GM12878 (cell line): ENCODE data around the gene MMD. TPM values are rescaled to one million over a fixed set of nuclear protein-coding genes. Genes with fewer than 3 reads are reported as not detected.

Experiments
- ATAC-seq: fragments of 200-7000 bp; cut with Tn5 transposase; 3 replicates; pipeline ENCODE4 v1.9.1; 2020; ENCODE audit warnings: mild to moderate bottlenecking, moderate library complexity
- BruUV-seq: library from RNA; stranded (reverse); fragments of 400-500 nt; replicated peaks from 2 replicates; lab custom pipeline; 2021; lab: Mats Ljungman, UMichigan
- CTCF ChIA-PET: fragments of 300-600 bp; sonication (Branson Sonifier 250); formaldehyde crosslinking; extraction: SDS; loops from one replicate; lab custom pipeline; 2021; ENCODE audit warnings: inconsistent platforms; lab: Yijun Ruan, JAX
- POLR2A ChIA-PET: fragments of 350-600 bp; formaldehyde crosslinking; extraction: SDS; loops from one replicate; lab custom pipeline; 2021; ENCODE audit warnings: inconsistent platforms; lab: Charles Lee
- RAD21 ChIA-PET: fragments of 300-600 bp; sonication (Branson Sonifier 250); formaldehyde crosslinking; loops from one replicate; lab custom pipeline; 2023; ENCODE audit warnings: antibody characterized with exemption; ENCODE audit not compliant: unreplicated experiment; lab: Charles Lee
- SMC1A ChIA-PET: fragments of 300-600 bp; sonication (Branson Sonifier 250); formaldehyde crosslinking; loops from one replicate; lab custom pipeline; 2023; ENCODE audit not compliant: unreplicated experiment, uncharacterized antibody; lab: Charles Lee
- DNase-seq: peaks from one replicate; pipeline ENCODE4 v3.0.0-alpha.2; 2011; ENCODE audit warnings: low read depth, low spot score
- FAIRE-seq: peaks from 3 replicates; lab custom pipeline; 2011; peaks lifted over from hg19 to GRCh38; lab: Jason Lieb, UNC
- H2AFZ ChIP-seq: 2 replicates; pipeline ENCODE4 v1.6.0; 2011; ENCODE audit warnings: low read depth, low read length, control low read depth; ENCODE audit not compliant: control insufficient read depth
- H3K27ac ChIP-seq: 2 replicates; pipeline ENCODE4 v1.5.1; 2011; ENCODE audit warnings: control low read depth; ENCODE audit not compliant: control insufficient read depth, insufficient read depth
- H3K27me3 ChIP-seq, 2 experiments: replicated peaks in 1 of 2; 2 replicates each; pipeline versions ENCODE4 v1.6.0 to v1.6.1; 2011; ENCODE audit warnings: low read length in 1 of 2; ENCODE audit not compliant: control insufficient read depth in 2 of 2, insufficient read depth in 2 of 2
- H3K36me3 ChIP-seq, 2 experiments: 2 replicates each; pipeline ENCODE4 v1.5.1; 2011; ENCODE audit warnings: low read length in 1 of 2; ENCODE audit not compliant: control insufficient read depth in 2 of 2, insufficient read depth in 2 of 2
- H3K4me1 ChIP-seq: 2 replicates; pipeline ENCODE4 v1.6.1; 2011; ENCODE audit warnings: mild to moderate bottlenecking, low read length, moderate library complexity, mixed read lengths; ENCODE audit not compliant: control insufficient read depth, insufficient read depth
- H3K4me2 ChIP-seq: 2 replicates; pipeline ENCODE4 v1.6.0; 2011; ENCODE audit warnings: control low read depth; ENCODE audit not compliant: control insufficient read depth, insufficient read depth
- H3K4me3 ChIP-seq: fragments of 200-600 bp; sonication (generic); 2 replicates; pipeline ENCODE4 v1.5.1; 2016
- H3K79me2 ChIP-seq: 2 replicates; pipeline ENCODE4 v1.6.0; 2011; ENCODE audit warnings: low read length; ENCODE audit not compliant: control insufficient read depth, insufficient read depth
- H3K9ac ChIP-seq: 2 replicates; pipeline ENCODE4 v1.8.0; 2011; ENCODE audit warnings: low read length, control low read depth, mixed read lengths; ENCODE audit not compliant: control insufficient read depth, insufficient read depth
- H3K9me3 ChIP-seq: replicated peaks from 3 replicates; pipeline ENCODE4 v1.5.1; 2011; ENCODE audit warnings: mild to moderate bottlenecking, low read length; ENCODE audit not compliant: control insufficient read depth, insufficient read depth
- H4K20me1 ChIP-seq: 2 replicates; pipeline ENCODE4 v1.6.0; 2011; ENCODE audit not compliant: control insufficient read depth, insufficient read depth
- ATF2 ChIP-seq: IDR thresholded peaks from 2 replicates; pipeline ENCODE4 v1.6.1; 2012; ENCODE audit warnings: low read length, inconsistent platforms
- CEBPB ChIP-seq, 2 experiments: fragments of 150-350 bp in 1 of 2; IDR thresholded peaks; 2 replicates each; pipeline ENCODE4 v1.6.1; 2012 to 2014; ENCODE audit warnings: low read depth in 2 of 2, low read length in 2 of 2, borderline replicate concordance in 1 of 2, inconsistent platforms in 1 of 2
- EED ChIP-seq: sonication (generic); IDR thresholded peaks from 2 replicates; pipeline ENCODE4 v1.6.1; 2016; ENCODE audit warnings: antibody characterized with exemption, low read depth
- IKZF1 ChIP-seq: fragments of 450-650 bp; conservative IDR thresholded peaks from 2 replicates; pipeline ENCODE4 v1.6.1; 2017; ENCODE audit warnings: antibody characterized with exemption, mild to moderate bottlenecking
- IKZF2 ChIP-seq, 2 experiments: fragments of 450-650 bp; IDR thresholded peaks; 2 replicates each; pipeline ENCODE4 v1.6.1; 2017; ENCODE audit warnings: mild to moderate bottlenecking in 2 of 2, moderate library complexity in 2 of 2
- JUNB ChIP-seq: IDR thresholded peaks from 2 replicates; pipeline ENCODE4 v1.6.1; 2016; ENCODE audit warnings: antibody characterized with exemption, mild to moderate bottlenecking
- NFIC ChIP-seq: IDR thresholded peaks from 2 replicates; pipeline ENCODE4 v1.6.1; 2012; ENCODE audit warnings: low read depth, mild to moderate bottlenecking, inconsistent platforms, low read length, moderate library complexity
- NKRF ChIP-seq: fragments of 450-650 bp; conservative IDR thresholded peaks from 2 replicates; pipeline ENCODE4 v1.6.1; 2017; ENCODE audit warnings: mild to moderate bottlenecking, moderate library complexity
- RUNX3 ChIP-seq: IDR thresholded peaks from 2 replicates; pipeline ENCODE4 v1.6.1; 2012; ENCODE audit warnings: low read length, inconsistent platforms
- SPI1 ChIP-seq: IDR thresholded peaks from 2 replicates; pipeline ENCODE4 v1.6.1; 2011; ENCODE audit warnings: low read depth, mild to moderate bottlenecking, low read length, moderate library complexity, borderline replicate concordance; ENCODE audit not compliant: insufficient read depth
- WGBS: methylation state at CpG from one replicate; pipeline ENCODE4 v1.1.6; 2016; ENCODE audit warnings: low lambda C conversion rate; ENCODE audit not compliant: insufficient replicate concordance, insufficient coverage; ENCODE audit errors: missing lambda C conversion rate; 5-methylcytosine and 5-hydroxymethylcytosine counted together
- in situ Hi-C: fragments of 300-500 bp; cut with MboI; formaldehyde crosslinking; loops from 9 replicates; pipeline ENCODE4 v1.14.3; 2018; ENCODE audit warnings: mixed read lengths
- intact Hi-C: fragments of 100-400 bp; cut with micrococcal nuclease; formaldehyde crosslinking; loops from one replicate; pipeline ENCODE4 v1.14.2; 2022; ENCODE audit not compliant: unreplicated experiment
- polyA plus RNA-seq, 11 experiments: library from polyadenylated mRNA; depleted of rRNA in 4 of 11; unstranded in 6 of 11; stranded (reverse) in 5 of 11; fragments of >200 nt; fragmentation: Nextera tagmentation in 4 of 11; fragmentation: Illumina TruSeq in 1 of 11; extraction: Ambion mirVana in 4 of 11; extraction: Trizol in 1 of 11; gene quantifications; 1 replicate in 1 of 11; 2 replicates in 10 of 11; pipeline versions ENCODE4 v1.2.1 to v1.2.3, GENCODE V29; 2011 to 2016; ENCODE audit warnings: inconsistent platforms in 2 of 11, missing spikeins in 2 of 11, low read depth in 1 of 11
- total RNA-seq, 4 experiments: library from RNA; depleted of rRNA in 3 of 4; stranded (reverse); fragments of >200 nt in 3 of 4; fragmentation: Illumina TruSeq in 1 of 4; extraction: Trizol in 1 of 4; gene quantifications; 2 replicates each; pipeline versions ENCODE4 v1.2.1 to v1.2.3, GENCODE V29; 2013 to 2021

The MMD gene
- total and polyA plus RNA-seq, 10 of the 15 experiments (the other 5 are each of a cell fraction or from before 2014, with no cell fraction given), result 8.0 to 46.7 (median 22.3) TPM

GRCh38 chr17:55424893-55425540, 3.4 kb upstream of the MMD start:
- DNase-seq, result no peak
- Histone ChIP-seq H3K4me2 (peak overlapping the region; percentile 76), H3K9ac (peak overlapping the region; percentile 8; the same call in 1 of the 2 replicates), H3K4me3 (no peak overlapping the region), H3K4me1 (peaks cover 46% of the 10 kb centered on the region), H3K27me3 (no peaks in the 10 kb centered on the region), H3K79me2 (peaks cover 20% of the 10 kb centered on the region), H3K9me3 (no peaks in the 10 kb centered on the region), H3K27ac (peak overlapping the region; percentile 61), H3K36me3 (no peaks in the 10 kb centered on the region), H2AFZ (peak overlapping the region; percentile 67), H4K20me1 (no peaks in the 10 kb centered on the region)
- no TSS peak for BruUV-seq
- ChIA-PET CTCF (interaction anchor here (1.0 to 3.4 kb wide), 5 partner anchors 8 to 88 kb away, joined by 3 to 21 read pairs (median 3); no protein-coding TSS in a partner anchor), SMC1A (interaction anchor here (0.9 to 16.9 kb wide), 6 partner anchors 9 to 89 kb away, joined by 3 to 359 read pairs (median 4); no protein-coding TSS in a partner anchor), POLR2A (interaction anchor here (1.2 to 2.8 kb wide), 4 partner anchors 11 to 22 kb away, joined by 3 to 28 read pairs (median 4); no protein-coding TSS in a partner anchor), RAD21 (interaction anchor here (0.8 to 4.1 kb wide), 9 partner anchors 8 to 89 kb away, joined by 3 to 36 read pairs (median 3); no protein-coding TSS in a partner anchor)
- 1% methylated on average over 4 of the region's 4 CpGs for WGBS
- in situ Hi-C loops, result loop anchor here (5.0 kb wide), 1 partner anchor 87 kb away; the partner anchor contains the start of gene SMIM36
- intact Hi-C loops, result no loop called here
- TF ChIP-seq IKZF1, result 0 out of 2 replicates have a peak, but pooled peaks have one; percentile 34
- TF ChIP-seq RUNX3, result peak; percentile 66
- TF ChIP-seq NFIC, result 0 out of 2 replicates have a peak, but pooled peaks have one; percentile 53
- TF ChIP-seq NKRF, result no peak
- TF ChIP-seq EED, result 0 out of 2 replicates have a peak, but pooled peaks have one; percentile 37
- 0 out of 2 replicates have a peak, but pooled peaks have one; percentile 25 for TF ChIP-seq ATF2
- TF ChIP-seq IKZF2 (IDR thresholded peaks at IDR 0.05), result peak in 1 of 2 experiments; percentile 16; a peak in 1 of 4 replicates
- TF ChIP-seq SPI1, result peak; percentile 42; the same call in 1 of the 2 replicates
- peak; percentile 27; the same call in 1 of the 2 replicates for TF ChIP-seq JUNB
- no peak for TF ChIP-seq CEBPB (IDR thresholded peaks at IDR 0.05; ENCODE audit: borderline replicate concordance in 1 of 2, low read depth in 2 of 2, low read length in 2 of 2)
- no peak for FAIRE-seq
- no peak for ATAC-seq
